HG02642 (cell line): ENCODE measurements around the gene TULP4.
"Not testable (repeated sequence)": the region's sequence is repeated elsewhere in the genome, so short reads cannot be mapped to it uniquely, and the experiment has no call there.

Experiments
- ATAC-seq: cut with Tn5 transposase; IDR thresholded peaks from one replicate; pipeline ENCODE4 v1.9.1; 2021; ENCODE audit warnings: mild to moderate bottlenecking; ENCODE audit not compliant: unreplicated experiment, poor library complexity

Gene TULP4

DNA sequence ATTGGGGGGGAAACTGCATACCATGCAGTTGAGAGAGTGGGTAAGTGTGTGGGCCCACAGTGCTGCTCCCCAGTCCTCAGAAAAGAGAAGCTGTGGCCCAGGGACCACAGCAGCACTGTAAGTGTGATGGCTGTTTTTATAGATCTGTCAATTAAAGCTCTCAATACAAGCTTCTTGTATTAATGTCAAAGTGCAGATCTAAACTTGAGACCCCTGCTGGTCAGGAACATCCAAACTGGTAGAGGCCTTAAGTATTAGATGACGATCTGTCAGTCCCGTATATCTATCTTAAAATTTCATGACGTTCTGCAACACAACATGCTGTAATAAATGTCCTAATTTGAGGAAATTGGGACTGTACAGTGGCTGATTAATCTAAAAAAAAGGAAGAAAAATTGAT is 74.8 kb downstream of the TULP4 start:
- ATAC-seq = no peak

DNA sequence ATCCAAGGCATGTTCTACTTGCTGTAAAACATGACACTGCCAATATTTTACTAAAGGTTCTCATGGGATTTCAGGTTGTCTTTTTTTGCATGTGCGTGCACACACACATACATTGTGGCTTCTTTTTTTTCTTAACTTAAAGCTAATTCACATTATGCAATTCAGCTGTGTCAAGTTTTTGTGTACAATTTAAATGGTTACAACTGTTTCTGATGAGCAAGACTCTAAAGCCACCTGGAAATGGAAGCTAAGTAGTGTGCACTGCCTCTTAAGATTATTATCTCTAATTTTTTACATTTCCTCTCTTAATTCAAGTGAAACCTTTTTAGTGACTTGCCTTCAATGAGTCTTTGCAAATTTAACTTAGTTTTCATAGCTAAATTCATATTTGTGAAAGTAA is 75.3 kb downstream of the TULP4 start:
- no peak for ATAC-seq

DNA sequence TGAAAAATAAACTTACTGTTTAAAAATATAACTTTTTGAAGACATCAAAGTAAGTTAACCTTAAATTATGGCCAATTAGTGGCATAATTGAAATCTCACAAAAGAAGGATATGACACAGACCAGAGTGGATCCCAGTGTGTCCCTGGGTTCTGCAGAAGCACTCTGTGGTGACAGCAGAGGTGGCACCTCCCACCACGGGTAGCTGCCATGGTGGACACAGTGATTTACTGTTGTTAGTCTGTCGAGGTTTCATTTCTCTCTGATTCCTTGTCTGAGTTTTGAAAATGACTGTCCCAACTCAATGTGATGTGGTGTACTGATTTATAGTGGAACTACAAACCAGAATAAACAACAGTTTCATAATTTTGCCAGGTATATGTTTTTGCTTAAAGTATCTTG is 76.5 kb downstream of the TULP4 start:
- no peak for ATAC-seq

DNA sequence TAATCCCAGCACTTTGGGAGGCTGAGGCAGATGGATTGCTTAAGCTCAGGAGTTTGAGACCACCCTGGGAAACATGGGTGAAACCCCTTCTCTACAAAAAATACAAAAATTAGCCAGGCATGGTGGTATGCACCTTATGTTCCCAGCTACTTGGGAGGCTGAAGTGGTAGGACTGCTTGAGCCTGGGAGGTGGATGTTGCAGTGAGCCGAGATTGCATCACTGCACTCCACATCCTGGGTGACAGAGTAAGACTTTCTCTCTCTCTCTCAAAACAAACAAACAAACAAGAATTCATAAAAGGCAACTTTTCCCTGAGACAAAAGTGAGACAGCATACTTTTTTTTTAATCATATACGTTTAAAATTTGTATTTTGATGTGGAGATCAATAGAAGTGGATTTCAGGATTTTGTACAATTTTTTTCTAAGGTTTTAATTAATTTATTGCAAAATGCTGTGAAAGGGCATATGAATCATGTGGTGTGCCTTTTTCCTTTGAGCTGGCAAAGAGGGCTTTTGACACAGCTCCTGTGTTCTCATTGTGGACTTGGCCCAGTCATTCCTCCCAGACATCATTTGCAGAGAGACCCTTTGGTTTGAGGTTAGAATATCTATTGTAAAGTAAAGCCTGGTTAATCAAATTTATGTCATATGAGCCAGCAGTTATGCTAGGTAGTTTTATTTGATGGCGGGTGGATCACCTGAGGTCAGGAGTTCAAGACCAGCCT is 77.1 kb downstream of the TULP4 start:
- ATAC-seq = no peak

DNA sequence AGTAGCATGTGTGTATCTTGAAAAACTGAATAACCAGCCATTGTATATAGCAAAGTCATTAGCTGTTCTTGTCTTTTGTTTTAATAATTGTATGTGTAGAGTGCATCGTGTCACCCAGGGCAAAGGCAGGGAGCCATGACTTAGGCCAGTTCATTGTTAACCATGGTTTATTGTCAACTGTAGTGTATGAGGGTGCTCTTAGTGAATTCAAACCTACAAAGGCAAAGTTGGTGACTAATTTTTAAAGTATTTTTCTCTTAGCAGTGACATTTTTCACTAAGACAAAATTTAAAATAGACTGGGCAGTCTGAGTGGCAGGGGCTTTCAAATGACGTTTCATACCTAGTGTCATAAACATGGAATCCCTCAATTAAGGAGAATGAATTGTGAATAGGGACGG is 79.0 kb downstream of the TULP4 start:
- no peak for ATAC-seq

DNA sequence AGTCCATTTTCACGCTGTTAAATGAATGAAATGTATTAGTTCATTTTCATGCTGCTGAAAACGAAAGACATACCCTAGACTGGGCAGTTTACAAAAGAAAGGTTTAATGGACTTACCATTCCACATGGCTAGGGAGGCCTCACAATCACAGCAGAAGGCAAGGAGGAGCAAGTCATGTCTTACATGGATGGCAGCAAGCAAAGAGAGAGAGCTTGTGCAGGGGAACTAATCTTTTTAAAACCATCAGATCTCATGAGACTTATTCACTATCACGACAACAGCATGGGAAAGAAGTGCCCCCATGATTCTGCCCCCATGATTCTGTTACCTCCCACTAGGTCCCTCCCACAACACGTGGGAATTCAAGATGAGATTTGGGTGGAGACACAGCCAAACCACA is 79.7 kb downstream of the TULP4 start:
- ATAC-seq = not testable (repeated sequence)

DNA sequence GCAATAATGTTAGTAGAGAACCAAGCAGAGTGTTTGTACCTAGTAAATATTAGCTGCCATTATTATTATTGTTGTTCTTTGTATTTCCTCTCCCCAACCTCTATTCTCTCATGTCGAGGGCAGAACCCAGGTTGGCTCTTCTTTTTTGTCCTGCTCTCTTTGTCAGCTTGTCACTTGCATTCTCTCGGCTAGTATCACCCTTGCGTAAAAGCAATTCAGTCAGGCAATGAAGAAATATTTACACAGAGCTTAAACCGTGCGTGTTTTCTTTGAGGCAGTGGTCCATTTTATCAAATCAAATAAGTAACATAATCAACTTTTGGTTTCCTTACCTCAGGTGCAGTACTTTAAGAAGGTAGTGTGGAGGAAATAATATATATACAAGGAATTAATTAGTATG is 83.9 kb downstream of the TULP4 start:
- no peak for ATAC-seq

DNA sequence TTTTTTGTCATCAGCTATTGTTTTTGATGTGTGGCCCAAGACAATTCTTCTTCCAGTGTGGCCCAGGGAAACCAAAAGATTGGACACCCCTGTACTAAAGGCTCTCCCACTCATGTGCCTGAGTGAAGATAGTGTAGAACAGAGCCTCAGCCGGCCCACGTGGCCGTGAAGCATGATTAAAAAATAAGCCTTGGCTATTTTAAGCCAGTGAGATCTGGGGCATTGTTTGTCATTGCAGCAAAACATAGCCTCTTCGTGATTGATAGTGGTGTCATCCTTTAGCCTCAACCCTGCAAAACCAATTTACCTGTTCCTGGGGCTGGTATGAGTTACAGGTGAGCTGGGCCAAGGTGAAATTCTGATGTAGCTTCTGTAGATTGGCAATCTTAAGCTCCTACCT is 85.3 kb downstream of the TULP4 start:
- ATAC-seq = no peak

DNA sequence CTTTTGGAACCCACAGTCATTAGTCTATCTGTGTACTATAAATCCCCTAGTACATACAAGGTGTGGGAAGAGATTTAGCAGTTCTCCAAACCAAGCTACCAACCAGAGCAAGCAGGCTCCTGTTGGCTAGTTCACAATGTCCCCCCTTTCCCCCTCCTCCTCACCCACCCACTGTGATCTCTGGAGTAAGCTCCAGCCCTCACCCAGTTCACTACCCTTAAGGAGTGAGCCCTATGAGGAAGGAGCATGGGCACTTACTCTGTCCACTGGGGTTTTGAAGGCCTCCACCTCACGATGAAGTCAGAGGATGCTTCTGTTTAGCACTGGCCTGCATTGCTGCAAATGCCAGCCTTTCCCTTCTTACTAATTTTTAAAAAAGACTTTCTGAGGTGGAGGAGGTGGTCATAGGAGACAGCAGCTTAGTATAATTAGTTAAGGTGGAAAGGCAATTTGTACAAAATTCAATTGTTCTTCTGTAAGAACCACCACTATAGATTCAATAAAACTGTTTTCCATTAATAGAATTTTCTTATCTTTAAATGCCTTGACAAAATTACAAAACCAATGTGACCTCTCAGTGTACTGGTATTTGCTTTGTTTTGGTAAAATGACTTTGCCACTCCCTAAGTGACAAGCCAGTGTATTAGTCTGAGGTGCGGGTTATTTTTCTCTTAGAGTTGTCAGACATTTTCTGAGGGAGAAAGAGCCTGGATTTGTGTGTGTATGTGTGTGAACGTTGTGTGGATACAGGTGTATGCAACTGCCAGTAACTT is 86.2 kb downstream of the TULP4 start:
- no peak for ATAC-seq

DNA sequence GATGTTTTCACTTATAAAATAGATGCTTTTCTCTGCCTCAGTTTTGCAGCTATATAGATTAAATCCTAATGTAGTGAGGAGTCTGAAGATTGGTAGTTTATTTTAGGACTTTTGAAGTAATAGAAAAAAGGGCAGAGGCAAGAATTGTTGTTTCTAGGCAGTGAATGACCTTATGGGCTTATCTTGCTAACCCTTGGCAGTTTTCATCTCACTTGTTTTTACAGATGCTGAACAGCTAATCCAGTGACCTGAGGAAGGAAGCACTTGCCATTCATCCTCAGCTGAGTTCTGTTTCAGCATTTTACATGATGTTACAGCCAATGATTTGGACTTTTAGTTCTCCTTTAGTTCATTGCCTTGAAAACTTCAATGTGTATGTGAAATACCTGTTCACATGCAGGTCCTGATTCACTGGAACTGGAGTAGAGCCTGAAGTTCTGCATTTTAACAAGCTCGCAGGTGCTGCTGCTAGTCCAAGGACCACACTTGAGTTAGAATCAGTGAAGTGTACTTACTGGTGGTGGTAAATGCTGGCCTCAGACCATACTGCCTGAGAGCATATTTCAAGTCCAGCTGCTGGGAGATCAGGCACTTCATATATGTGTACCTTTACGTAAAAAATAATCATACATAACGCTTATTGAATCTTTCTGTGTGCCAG is 86.9 kb downstream of the TULP4 start:
- ATAC-seq = no peak

DNA sequence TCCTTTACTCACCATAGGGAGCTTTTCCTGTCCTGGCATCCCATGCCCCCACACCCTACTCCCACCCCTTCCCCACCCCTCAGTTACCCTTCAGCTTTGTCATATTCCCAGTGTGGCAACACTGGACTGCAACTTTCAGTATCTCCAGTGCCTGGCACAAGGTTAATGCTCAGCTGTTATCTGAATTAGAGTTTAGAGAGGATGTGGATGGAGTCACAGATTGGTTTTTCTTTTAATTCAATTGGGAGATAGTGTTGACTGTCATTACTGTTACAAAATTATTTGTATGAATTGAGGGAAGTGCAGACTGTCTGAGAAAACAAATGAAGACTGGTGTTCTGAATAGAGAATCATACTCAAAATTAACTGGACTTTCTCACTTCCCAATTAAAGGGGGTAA is 89.9 kb downstream of the TULP4 start:
- no peak for ATAC-seq

DNA sequence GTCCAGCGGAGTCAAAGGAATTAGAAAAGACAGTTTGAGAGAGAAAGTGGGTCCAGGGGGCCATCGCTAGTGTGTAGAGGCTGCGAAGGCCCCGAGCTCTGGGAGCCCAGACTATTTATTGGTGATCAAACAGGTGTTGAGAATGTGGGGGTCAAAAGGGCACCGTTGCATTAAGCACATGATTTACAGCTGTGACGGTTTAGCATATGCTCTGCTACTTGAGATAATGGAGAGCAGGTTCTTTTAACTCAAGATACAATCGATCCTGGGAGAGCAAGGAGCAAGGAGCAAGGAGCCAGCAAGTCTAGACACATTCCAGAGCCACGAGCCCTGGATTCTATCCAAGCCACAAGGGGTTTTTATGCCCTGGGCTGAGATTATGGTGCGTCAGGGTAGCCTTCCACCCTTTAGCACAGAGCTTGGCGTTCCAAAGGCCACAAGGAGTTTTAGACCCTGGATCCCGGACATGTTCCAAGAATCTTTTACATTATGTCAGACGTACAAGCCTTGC is 93.1 kb downstream of the TULP4 start:
- not testable (repeated sequence) for ATAC-seq

DNA sequence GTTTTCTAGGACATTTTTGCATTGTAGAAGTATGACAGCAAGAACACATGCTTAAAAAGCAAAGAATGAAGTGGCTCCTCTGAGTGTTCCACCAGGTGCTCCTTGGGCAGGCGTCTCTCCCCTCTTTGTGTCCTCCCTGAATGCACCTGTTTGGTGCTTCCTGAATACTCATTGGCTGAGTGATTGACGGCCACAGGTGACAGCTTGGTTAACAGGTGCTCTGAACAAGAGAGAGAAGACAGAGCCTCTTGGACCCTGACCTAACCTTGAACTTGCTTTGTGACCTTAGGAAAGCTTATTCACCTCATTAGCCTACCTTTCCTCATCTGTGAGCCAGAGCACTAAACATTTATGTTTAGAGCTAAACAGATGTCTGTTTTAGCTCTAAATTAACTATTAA is 93.7 kb downstream of the TULP4 start:
- ATAC-seq = no peak

DNA sequence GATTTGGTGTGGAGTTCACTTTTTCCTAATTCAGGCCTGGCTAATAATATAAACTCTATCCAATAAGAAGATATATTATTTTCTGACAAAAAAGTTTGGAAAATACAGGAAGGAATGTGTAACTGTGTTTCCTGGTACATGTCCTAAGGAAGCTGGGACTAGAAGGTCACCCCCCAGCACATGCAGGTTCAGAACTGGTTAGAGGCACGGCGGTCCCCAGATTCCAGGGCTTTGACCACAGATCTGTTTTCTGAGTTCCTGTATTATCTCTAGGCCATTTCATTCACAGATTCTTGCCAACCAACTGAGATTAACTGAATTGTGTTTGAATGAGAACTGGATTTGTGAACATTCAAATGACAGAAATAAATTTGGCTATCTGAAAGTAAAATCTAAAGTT is 94.5 kb downstream of the TULP4 start:
- no peak for ATAC-seq

DNA sequence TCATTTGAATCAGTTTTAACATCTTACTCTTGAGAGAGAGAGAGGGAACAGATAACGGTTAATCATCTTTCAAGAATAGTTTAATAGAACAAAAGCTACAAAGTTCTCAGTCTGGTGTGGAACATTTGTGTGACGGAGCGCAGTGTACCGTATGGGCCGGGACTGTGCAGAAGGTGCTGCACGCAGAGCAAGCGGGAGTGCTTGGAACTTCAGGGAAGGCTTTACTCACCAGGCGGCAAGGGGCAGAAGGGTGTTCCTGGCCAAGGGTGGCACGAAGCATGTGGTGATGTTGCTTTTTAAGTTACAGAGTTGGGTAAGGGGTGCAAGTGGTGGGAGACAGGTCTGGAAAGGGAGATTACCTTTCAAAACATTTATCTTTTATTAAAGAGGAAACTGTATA is 95.7 kb downstream of the TULP4 start:
- no peak for ATAC-seq

DNA sequence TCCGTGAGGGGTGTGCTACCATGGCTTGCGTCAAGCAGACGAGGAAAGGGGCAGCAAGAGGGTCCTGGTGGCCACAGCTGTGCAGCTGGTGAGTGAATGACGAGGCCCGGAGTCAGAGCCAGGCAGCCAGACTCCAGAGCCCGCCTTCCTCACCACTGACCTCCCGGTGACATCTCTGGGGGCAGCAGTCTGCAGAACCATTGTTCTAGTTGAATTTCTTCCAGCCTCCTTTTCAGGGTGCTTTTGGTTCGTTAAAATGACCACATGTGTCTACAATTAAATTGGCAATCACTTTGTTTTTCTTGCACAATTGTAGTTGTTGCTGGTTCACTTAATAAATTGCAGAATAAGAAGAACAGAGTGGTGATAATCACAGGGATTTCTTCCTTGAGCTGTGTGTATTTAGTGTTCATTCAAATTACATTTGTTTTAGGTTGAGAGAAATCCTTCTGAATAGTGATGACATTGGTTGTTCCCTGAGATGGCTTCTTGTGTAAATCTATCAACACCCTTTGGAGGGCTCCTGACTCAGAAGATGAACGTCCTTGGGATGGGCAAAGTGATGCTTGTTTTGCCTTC is 96.4 kb downstream of the TULP4 start:
- no peak for ATAC-seq

DNA sequence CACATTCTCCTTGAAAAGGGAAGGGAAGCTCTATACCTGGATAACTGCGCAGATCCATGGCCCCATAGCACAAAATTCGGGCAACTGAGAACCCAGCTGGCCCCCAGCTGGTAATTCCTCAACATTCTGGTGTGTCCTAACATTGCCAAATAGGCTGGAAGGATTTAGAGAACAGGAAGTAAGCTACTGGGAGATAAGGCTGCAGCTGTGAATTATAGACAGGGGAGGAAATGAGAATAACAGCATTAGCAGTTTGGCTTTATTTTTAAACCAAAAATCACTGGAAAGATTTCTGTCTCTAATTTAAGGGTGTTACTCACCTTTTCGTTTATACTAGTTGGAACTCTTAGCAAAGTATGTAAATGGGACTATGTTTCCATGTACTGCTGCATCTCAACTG is 97.2 kb downstream of the TULP4 start:
- no peak for ATAC-seq

DNA sequence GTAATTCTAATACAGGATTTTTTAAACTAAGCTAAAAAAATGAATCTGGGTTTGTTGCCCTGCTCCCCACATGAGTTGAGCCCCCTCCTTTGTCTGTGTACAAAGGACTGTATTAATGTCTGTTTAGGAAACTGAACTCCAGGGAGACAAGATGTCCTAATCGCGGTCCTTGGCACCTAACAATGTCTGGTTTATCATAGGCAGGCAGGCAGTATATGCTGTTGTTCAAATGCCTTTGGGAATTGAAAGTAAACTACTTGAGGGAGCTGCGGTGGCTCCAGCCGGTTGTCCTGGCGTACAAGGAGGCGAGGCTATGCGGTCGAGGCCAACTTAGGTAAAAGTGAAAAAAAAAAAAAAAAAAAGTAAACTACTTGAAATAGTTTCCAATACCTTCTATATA is 98.5 kb downstream of the TULP4 start:
- ATAC-seq = no peak

DNA sequence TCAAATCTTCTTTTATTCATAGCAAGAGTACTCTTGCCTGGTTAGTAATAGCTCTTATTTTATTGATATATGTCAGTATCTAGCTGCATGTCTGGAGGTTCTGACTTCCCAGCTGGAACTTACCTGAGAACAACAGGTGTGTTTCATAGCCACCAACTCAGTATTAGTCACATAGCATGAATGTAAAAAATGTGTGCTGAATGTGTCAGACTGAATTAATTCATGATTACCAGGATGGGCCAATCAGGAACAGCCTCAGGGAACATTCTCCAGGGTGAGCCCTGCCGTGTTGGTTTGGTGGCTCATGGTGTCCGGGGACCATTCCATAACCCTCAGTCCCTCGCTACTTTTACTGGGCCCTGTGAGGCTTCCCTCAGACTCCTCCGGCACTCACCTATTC is 99.7 kb downstream of the TULP4 start:
- ATAC-seq = no peak

DNA sequence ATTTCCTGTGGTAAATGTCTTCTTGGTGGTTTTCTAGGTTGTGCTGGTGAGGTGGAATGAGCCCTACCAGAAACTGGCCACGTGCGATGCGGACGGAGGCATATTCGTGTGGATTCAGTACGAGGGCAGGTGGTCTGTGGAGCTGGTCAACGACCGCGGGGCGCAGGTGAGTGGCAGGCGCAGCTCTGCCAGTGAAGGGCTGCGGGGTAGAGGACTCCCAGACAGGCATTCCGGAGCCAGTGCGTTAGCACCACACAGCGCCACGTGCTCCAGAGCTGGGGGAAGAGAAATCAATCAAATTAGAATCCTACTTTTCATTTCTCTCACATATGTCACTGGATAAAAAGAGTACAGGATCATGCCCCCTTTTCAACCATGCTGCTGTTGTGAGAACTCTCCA is 100.8 kb downstream of the TULP4 start:
- ATAC-seq = no peak
